HG03108 (cell line): Measurements from ENCODE around the gene TTLL11.

Experiments used
- ATAC-seq: cut with Tn5 transposase; IDR thresholded peaks from one replicate; pipeline ENCODE4 v1.9.1; 2021; ENCODE audit warnings: moderate library complexity; ENCODE audit not compliant: unreplicated experiment

TTLL11 gene

GRCh38 chr9:121862371-121863332 is 230.5 kb downstream of the TTLL11 start:
- no peak for ATAC-seq

- ATAC-seq = no peak
These were observed 231.5 kb downstream of the TTLL11 start for GRCh38 chr9:121861501-121862180.

- ATAC-seq = no peak
These were observed 232.4 kb downstream of the TTLL11 start for GRCh38 chr9:121860744-121861143.

GRCh38 chr9:121860213-121860612 is 232.9 kb downstream of the TTLL11 start:
- no peak for ATAC-seq

- ATAC-seq = no peak
These were observed 233.5 kb downstream of the TTLL11 start for GRCh38 chr9:121859646-121860045.

GRCh38 chr9:121858788-121859187 is 234.3 kb downstream of the TTLL11 start:
- ATAC-seq = no peak

- ATAC-seq = no peak
These were observed 235.2 kb downstream of the TTLL11 start for GRCh38 chr9:121857928-121858327.

GRCh38 chr9:121855476-121855875 is 237.6 kb downstream of the TTLL11 start:
- no peak for ATAC-seq

GRCh38 chr9:121853617-121854395 is 239.3 kb downstream of the TTLL11 start:
- ATAC-seq = no peak

GRCh38 chr9:121852651-121853616 is 240.2 kb downstream of the TTLL11 start:
- ATAC-seq = no peak

GRCh38 chr9:121852241-121852640 is 240.9 kb downstream of the TTLL11 start:
- ATAC-seq = no peak

- ATAC-seq = no peak
These were observed 241.4 kb downstream of the TTLL11 start for GRCh38 chr9:121851641-121852091.

- ATAC-seq = no peak
These were observed 242.7 kb downstream of the TTLL11 start for GRCh38 chr9:121850366-121850765.

GRCh38 chr9:121849554-121849953 is 243.6 kb downstream of the TTLL11 start:
- no peak for ATAC-seq

GRCh38 chr9:121844562-121844961 is 248.5 kb downstream of the TTLL11 start:
- ATAC-seq = no peak

GRCh38 chr9:121844098-121844497 is 249.0 kb downstream of the TTLL11 start:
- no peak for ATAC-seq

GRCh38 chr9:121842612-121842978 is 250.5 kb downstream of the TTLL11 start:
- ATAC-seq = no peak

GRCh38 chr9:121841771-121842611 is 251.1 kb downstream of the TTLL11 start:
- no peak for ATAC-seq
